ENCODE measurements around the gene LRRC1. TPM values are rescaled to one million over a fixed set of nuclear protein-coding genes. Genes with fewer than 3 reads are reported as not detected.

The LRRC1 gene
- polyA plus RNA-seq, 3 donors = 27.1 to 29.4 (median 28.8) TPM

- DNase-seq (ENCODE audit: low read depth in 3 of 3, low spot score in 2 of 3) = peak in 1 of 3 donors; percentile 8
Observed at GRCh38 chr6:53869964-53870363, 75.2 kb downstream of the LRRC1 start.

- DNase-seq (ENCODE audit: low read depth in 3 of 3, low spot score in 2 of 3) = no peak
Observed at GRCh38 chr6:53873922-53874321, 79.1 kb downstream of the LRRC1 start.

DNA sequence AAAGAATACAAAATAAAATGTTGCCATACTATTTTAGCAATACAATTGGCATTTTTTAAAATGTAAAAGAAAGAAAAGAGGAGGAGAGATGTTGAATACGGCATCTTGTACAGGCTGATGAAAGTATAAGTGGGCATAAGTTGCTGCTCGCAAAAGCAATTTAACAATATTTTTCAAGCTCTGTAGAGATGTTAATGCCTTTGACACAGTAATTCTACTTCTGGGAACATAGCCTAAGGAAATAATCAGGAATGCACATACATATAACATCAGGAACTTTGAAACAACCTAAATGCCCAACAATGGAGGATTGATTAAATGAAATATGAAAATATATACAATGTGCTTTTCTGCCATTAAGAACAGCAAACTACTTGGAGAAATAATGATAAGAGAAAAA is 80.2 kb downstream of the LRRC1 start:
- DNase-seq (ENCODE audit: low read depth in 3 of 3, low spot score in 2 of 3) = no peak

DNA sequence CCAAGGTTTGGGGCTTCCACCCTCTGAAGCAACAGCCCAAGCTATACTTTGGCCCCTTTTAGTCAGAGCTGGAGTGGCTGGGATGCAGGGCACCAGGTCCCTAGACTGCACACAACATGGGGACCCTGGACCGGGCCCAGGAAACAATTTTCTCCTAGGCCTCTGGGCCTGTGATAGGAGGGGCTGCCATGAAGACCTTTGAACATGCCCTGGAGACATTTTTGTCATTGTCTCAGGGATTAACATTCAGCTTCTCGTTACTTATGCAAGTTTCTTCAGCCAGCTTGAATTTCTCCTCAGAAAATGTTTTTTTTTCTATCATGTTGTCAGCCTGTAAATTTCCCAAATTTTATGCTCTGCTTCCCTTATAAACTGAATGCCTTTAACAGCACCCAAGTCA is 82.3 kb downstream of the LRRC1 start:
- no peak for DNase-seq (ENCODE audit: low read depth in 3 of 3, low spot score in 2 of 3)

- DNase-seq (ENCODE audit: low read depth in 3 of 3, low spot score in 2 of 3) = no peak
Observed at GRCh38 chr6:53878808-53879207, 84.0 kb downstream of the LRRC1 start.

- DNase-seq (ENCODE audit: low read depth in 3 of 3, low spot score in 2 of 3) = no peak
Observed at GRCh38 chr6:53879608-53880007, 84.8 kb downstream of the LRRC1 start.

GRCh38 chr6:53887316-53887715 is 92.5 kb downstream of the LRRC1 start:
- DNase-seq (ENCODE audit: low read depth in 3 of 3, low spot score in 2 of 3) = no peak

GRCh38 chr6:53888931-53889330 is 94.1 kb downstream of the LRRC1 start:
- DNase-seq (ENCODE audit: low read depth in 3 of 3, low spot score in 2 of 3) = no peak

DNA sequence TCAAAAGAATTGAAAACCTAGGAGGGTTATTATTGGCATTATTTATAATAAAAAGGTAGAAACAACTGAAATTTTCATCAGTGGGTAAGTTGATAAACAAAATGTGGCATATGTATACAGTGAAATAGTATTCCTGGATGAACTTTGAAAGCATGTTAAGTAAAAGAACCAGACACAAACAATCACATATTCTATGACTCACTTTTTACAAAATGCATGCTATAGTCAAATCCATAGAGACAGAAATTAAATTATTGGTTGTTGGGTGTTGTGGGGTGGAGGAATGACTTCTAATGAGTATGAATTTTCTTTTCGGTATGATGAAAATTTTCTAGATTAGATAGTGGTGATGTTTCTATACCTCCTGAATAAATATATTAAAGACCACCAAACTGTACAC is 94.6 kb downstream of the LRRC1 start:
- DNase-seq (ENCODE audit: low read depth in 3 of 3, low spot score in 2 of 3) = no peak

GRCh38 chr6:53892707-53893106 is 97.9 kb downstream of the LRRC1 start:
- DNase-seq (ENCODE audit: low read depth in 3 of 3, low spot score in 2 of 3) = no peak

DNA sequence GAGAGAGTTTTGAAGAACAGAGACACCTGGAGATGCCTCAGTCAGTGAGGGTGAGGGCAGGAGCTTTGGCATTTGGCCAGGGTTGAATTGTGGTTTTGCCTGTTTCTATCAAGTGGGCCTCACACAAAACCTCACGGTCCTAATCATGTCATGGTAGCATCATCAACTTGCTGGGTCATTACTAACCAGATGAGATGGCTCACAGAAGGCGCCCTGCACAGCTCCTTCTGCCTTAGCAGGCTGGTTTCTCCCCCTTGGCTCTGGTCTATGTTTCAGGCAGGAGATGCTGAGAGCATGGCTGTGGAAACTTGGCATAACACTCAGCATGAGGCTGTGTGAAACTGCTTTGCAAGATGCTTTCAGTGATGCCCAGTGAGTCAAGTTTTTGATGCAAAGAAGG is 99.3 kb downstream of the LRRC1 start:
- DNase-seq (ENCODE audit: low read depth in 3 of 3, low spot score in 2 of 3) = no peak

GRCh38 chr6:53896196-53896595 is 101.4 kb downstream of the LRRC1 start:
- DNase-seq (ENCODE audit: low read depth in 3 of 3, low spot score in 2 of 3) = peak in 1 of 3 donors; percentile 7

GRCh38 chr6:53898026-53898795 is 103.4 kb downstream of the LRRC1 start:
- no peak for DNase-seq (ENCODE audit: low read depth in 3 of 3, low spot score in 2 of 3)

DNA sequence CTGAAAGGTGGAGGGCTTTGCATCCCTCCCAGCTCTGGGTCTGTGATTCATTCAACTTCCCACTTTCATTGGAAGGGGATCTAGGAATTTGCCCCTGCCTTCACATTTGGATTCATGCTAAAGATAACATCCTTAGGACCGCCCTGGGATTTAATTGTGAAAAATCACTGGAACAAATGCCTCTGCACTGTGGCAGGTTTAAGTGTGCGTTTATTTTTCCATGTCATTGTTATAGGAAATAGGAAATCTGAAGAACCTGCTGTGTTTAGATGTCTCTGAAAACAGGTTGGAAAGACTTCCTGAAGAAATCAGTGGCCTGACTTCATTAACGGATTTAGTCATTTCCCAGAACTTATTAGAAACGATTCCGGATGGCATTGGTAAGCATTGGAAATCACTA is 104.7 kb downstream of the LRRC1 start:
- DNase-seq (ENCODE audit: low read depth in 3 of 3, low spot score in 2 of 3) = no peak

DNA sequence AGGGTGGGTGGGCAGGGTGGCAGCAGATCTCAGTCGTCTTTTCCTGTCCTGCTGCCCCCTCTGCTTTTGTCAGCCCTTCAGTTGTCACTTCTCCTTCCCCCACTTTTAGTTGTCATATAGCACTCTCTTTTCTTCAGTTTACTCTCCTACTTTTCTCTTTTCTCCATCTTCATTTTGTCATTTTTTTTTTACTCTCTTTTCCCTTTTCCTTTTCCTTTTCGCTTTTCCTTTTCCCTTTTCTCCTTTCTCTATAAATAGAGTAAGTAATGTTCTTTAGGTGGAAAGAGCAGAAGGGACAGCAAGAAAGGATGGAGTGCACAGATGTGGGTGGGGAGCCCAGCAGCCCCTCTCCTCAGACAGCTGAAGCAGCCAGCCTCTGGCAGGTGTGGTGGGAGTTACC is 108.6 kb downstream of the LRRC1 start:
- DNase-seq (ENCODE audit: low read depth in 3 of 3, low spot score in 2 of 3) = no peak

GRCh38 chr6:53906103-53906502 is 111.3 kb downstream of the LRRC1 start:
- DNase-seq (ENCODE audit: low read depth in 3 of 3, low spot score in 2 of 3) = no peak

GRCh38 chr6:53906842-53907241 is 112.0 kb downstream of the LRRC1 start:
- no peak for DNase-seq (ENCODE audit: low read depth in 3 of 3, low spot score in 2 of 3)

DNA sequence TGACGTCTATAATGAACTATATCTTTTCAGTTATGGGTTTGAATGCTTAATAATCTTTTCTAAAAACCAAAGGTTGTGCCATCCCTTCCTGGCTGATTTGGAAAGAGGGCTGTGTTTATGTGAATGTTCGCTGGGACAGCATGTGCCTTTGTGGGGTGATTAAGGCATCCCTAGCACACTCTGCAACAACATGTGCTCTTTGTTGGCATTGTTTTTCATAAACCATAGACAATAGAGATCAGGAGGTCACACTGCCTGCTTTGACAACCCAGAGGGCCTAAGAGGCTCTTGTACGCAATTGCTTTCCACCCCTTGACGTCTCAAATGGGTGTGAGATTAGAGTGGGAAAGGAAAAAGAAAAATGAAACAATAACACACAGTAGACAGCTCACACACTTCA is 116.0 kb downstream of the LRRC1 start:
- DNase-seq (ENCODE audit: low read depth in 3 of 3, low spot score in 2 of 3) = no peak

- DNase-seq (ENCODE audit: low read depth in 3 of 3, low spot score in 2 of 3) = no peak
Observed at GRCh38 chr6:53912661-53913060, 117.9 kb downstream of the LRRC1 start.

GRCh38 chr6:53913286-53913685 is 118.5 kb downstream of the LRRC1 start:
- DNase-seq (ENCODE audit: low read depth in 3 of 3, low spot score in 2 of 3) = no peak

DNA sequence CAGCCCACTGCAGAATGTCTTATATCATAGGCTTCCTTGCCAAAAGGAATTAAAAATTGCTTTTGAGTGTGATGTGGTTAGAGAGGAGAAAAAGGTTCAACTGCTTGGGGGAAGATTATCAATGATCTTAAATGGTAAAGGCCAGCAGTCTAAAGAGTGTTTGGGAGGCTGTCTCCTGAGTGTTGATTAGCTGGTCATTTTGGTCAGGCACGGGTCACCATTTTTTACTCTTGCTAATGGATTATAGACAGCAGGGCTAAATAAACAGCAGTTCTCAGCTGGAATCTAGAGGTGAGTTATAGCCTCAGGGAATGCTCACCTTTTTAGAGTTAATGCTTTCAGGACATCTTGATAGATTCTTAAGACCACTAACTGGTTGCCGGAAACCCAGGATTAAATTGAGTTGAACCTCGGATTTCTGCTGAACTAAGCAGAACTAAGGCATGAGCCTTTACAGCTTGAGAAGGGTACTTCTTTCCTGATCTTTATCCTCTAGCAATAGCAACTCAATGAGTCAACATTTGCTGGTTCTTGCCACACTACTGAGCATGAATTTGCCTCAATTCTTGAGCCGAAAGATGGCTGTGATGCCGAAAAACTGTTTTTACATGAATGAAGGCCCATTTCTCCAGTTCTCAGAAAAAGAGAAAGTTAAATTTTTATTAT is 120.4 kb downstream of the LRRC1 start:
- no peak for DNase-seq (ENCODE audit: low read depth in 3 of 3, low spot score in 2 of 3)

GRCh38 chr6:53916804-53917463 is 122.1 kb downstream of the LRRC1 start:
- DNase-seq (ENCODE audit: low read depth in 3 of 3, low spot score in 2 of 3) = no peak
